Tibial nerve (tissue), 4 donors: Measurements from ENCODE around the gene ISM1. TPM values are rescaled to one million over a fixed set of nuclear protein-coding genes. Genes with fewer than 3 reads are reported as not detected.

Experiments
- DNase-seq, 2 donors: peaks; one replicate each; pipeline ENCODE4 v3.0.0-alpha.2; 2019; ENCODE audit warnings: low spot score in 2 of 2
- H3K27ac ChIP-seq, 4 donors: fragments of 200-600 bp; sonication (generic) in 3 of 4; one replicate each; pipeline ENCODE4 v1.5.1; 2017 to 2019; ENCODE audit warnings: mild to moderate bottlenecking in 1 of 4
- H3K27me3 ChIP-seq, 2 donors: fragments of 200-600 bp; sonication (generic) in 1 of 2; one replicate each; pipeline versions ENCODE4 v1.5.1 to v1.6.0; 2017 to 2019
- H3K36me3 ChIP-seq, 3 donors: fragments of 200-600 bp; sonication (generic); one replicate each; pipeline ENCODE4 v1.5.1; 2018 to 2019
- H3K4me1 ChIP-seq, 4 donors: fragments of 200-600 bp; sonication (generic) in 3 of 4; one replicate each; pipeline ENCODE4 v1.5.1; 2017 to 2019
- H3K4me3 ChIP-seq, 4 donors: fragments of 200-600 bp; sonication (generic) in 3 of 4; one replicate each; pipeline ENCODE4 v1.5.1; 2017 to 2019; ENCODE audit warnings: mild to moderate bottlenecking in 1 of 4, moderate library complexity in 1 of 4
- H3K9me3 ChIP-seq, 4 donors: fragments of 200-600 bp; sonication (generic) in 3 of 4; one replicate each; pipeline ENCODE4 v1.5.1; 2017 to 2019
- EP300 ChIP-seq, 2 donors: sonication (generic); formaldehyde crosslinking; IDR thresholded peaks; one replicate each; pipeline ENCODE4 v1.6.1; 2017; ENCODE audit warnings: antibody characterized with exemption in 2 of 2, mild to moderate bottlenecking in 1 of 2
- POLR2A ChIP-seq, 2 donors: fragments of 450-650 bp; IDR thresholded peaks; one replicate each; pipeline ENCODE4 v1.6.1; 2017; ENCODE audit warnings: antibody characterized with exemption in 2 of 2, mild to moderate bottlenecking in 2 of 2, moderate library complexity in 2 of 2
- WGBS, 2 donors: methylation state at CpG; one replicate each; pipeline ENCODE4 v1.1.5; 2018; 5-methylcytosine and 5-hydroxymethylcytosine counted together
- total RNA-seq, 4 donors: library from RNA; depleted of rRNA; stranded (reverse); fragments of >200 nt; gene quantifications; one replicate each; pipeline ENCODE4 v1.1.0, GENCODE V29; 2016
- TF ChIP-seq, protein P1 (sequence below), 5 experiments: fragments of 200-600 bp in 3 of 5; fragments of 450-650 bp in 2 of 5; sonication (generic) in 3 of 5; IDR thresholded peaks; one replicate each; pipeline ENCODE4 v1.5.1; 2016 to 2019; ENCODE audit warnings: antibody characterized with exemption in 5 of 5, mild to moderate bottlenecking in 3 of 5, moderate library complexity in 2 of 5

Gene ISM1
- total RNA-seq, 4 donors from 2014 or later = 19.3 to 47.3 (median 24.7) TPM

DNA sequence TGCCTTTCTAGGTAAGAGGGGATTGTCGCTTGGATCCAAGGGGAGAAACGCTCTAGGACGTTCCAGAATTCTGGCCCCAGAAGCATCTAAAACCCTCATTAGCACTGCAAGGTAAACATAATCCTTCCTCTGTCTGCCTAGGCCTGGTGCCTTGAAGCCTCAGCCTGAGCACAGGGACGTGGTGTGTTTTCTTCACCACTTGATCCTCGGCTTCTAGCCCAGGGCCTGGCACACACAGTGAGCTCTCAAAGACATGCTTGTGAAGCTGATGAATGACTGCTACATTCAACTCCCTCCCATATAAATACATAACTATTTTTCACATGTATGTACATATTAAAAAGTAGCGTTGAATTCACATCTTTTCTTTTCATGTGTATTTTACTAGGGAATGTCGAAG lies 100.3 kb downstream of the ISM1 start:
- peaks cover 0 to 3% (median 0%) of the 10 kb centered on the region in 4 donors for H3K4me1 ChIP-seq
- WGBS, 2 donors = 69 to 84% methylated on average over 6 to 7 of the region's 7 CpGs
- H3K9me3 ChIP-seq = peaks cover 0 to 15% (median 4%) of the 10 kb centered on the region in 4 donors
- H3K27ac ChIP-seq = no peak overlapping the region
- no peaks in the 10 kb centered on the region for H3K27me3 ChIP-seq
- TF ChIP-seq POLR2A (IDR thresholded peaks at IDR 0.05) (no peak), EP300 (IDR thresholded peaks at IDR 0.05) (no peak)
- TF ChIP-seq, protein P1, sequence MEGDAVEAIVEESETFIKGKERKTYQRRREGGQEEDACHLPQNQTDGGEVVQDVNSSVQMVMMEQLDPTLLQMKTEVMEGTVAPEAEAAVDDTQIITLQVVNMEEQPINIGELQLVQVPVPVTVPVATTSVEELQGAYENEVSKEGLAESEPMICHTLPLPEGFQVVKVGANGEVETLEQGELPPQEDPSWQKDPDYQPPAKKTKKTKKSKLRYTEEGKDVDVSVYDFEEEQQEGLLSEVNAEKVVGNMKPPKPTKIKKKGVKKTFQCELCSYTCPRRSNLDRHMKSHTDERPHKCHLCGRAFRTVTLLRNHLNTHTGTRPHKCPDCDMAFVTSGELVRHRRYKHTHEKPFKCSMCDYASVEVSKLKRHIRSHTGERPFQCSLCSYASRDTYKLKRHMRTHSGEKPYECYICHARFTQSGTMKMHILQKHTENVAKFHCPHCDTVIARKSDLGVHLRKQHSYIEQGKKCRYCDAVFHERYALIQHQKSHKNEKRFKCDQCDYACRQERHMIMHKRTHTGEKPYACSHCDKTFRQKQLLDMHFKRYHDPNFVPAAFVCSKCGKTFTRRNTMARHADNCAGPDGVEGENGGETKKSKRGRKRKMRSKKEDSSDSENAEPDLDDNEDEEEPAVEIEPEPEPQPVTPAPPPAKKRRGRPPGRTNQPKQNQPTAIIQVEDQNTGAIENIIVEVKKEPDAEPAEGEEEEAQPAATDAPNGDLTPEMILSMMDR (IDR thresholded peaks at IDR 0.05) = no peak
- no peak overlapping the region for H3K4me3 ChIP-seq
- H3K36me3 ChIP-seq = no peaks in the 10 kb centered on the region
- no peak for DNase-seq

DNA sequence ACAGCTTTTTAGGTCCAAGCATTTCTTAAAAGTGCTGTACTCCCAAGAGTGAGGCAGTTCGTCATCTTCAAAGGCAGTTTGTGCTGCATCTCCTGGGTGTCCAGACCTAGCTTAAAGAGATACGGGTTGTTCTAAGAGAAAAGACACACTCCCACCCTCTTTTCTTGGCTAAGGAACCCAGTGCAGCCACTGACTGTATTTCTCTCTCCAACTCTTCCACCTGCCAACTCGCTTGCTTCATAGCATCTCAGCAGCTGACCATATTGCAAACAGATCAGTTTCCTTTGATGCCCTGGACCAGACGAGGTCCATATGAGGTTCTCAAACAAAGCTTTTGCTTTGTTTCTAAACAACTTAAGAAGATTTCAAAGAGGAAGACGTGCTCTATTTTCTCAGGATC lies 101.1 kb downstream of the ISM1 start:
- DNase-seq = peak in 1 of 2 donors; percentile 28

DNA sequence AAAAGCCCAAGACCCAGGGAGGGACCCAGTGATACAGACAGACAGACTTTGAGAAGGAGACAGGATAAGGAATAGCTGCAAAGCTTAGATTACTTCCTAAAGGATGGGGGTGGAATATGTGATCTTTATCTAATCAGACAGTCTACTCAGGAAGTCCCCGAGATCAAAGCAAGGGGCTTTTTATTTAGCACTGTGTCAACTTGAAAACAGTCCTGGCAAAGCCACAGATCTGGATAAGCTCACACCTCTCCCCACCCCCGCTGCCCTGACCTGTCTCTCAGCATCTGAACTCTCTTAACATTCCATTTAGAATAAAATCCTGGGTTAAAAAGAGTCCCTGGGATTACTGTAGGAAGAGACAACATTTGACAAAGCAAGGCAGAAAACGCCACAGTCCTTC lies 101.5 kb downstream of the ISM1 start:
- no peaks in the 10 kb centered on the region for H3K27me3 ChIP-seq
- H3K36me3 ChIP-seq = no peaks in the 10 kb centered on the region
- no peak overlapping the region for H3K4me3 ChIP-seq
- 36 to 37% methylated on average over 3 of the region's 3 CpGs for WGBS, 2 donors
- TF ChIP-seq EP300 (IDR thresholded peaks at IDR 0.05) = no peak
- TF ChIP-seq, protein P1 (IDR thresholded peaks at IDR 0.05) = no peak
- TF ChIP-seq POLR2A (IDR thresholded peaks at IDR 0.05) = no peak
- no peak overlapping the region for H3K27ac ChIP-seq
- H3K4me1 ChIP-seq = peaks cover 0 to 3% (median 0%) of the 10 kb centered on the region in 4 donors
- peaks cover 0 to 6% (median under 1%) of the 10 kb centered on the region in 4 donors for H3K9me3 ChIP-seq
- DNase-seq = no peak

More for the DNA sequence above, 101.1 kb downstream of the ISM1 start:
- Histone ChIP-seq H3K4me1 (peaks cover 0 to 3% (median 0%) of the 10 kb centered on the region in 4 donors), H3K9me3 (peaks cover 0 to 7% (median 2%) of the 10 kb centered on the region in 4 donors), H3K36me3 (no peaks in the 10 kb centered on the region), H3K4me3 (no peak overlapping the region), H3K27ac (no peak overlapping the region), H3K27me3 (no peaks in the 10 kb centered on the region)
- 56 to 57% methylated on average over 5 of the region's 5 CpGs for WGBS, 2 donors
- TF ChIP-seq, protein P1 (IDR thresholded peaks at IDR 0.05) = no peak
- TF ChIP-seq EP300 (IDR thresholded peaks at IDR 0.05) = peak in 1 of 2 donors; percentile 37

DNA sequence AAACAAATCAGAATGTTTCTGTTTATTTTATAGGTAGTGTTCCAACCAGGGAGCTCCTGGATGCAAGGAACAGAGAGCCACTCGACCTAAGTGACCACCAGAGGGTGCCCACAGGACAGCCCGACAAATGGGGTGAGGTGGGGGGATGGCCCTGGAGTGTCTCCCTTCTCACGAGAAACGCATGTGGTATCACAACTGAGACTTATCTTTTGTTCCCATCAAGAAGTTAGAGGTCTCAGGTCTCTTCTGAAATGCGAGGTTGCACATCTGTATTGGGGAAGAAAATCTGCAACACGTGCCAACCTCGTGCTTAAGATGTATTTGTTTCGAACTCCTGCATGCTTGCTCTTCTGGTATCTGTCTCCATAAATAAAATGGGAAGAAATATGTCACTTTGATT lies 104.0 kb downstream of the ISM1 start:
- Histone ChIP-seq H3K27ac (no peak overlapping the region), H3K4me3 (no peak overlapping the region)
- no peak for TF ChIP-seq POLR2A (IDR thresholded peaks at IDR 0.05)
- TF ChIP-seq EP300 (IDR thresholded peaks at IDR 0.05) = no peak
- TF ChIP-seq, protein P1 (IDR thresholded peaks at IDR 0.05) = peak in 4 of 5 experiments; percentile 23 to 45 (median 28)

DNA sequence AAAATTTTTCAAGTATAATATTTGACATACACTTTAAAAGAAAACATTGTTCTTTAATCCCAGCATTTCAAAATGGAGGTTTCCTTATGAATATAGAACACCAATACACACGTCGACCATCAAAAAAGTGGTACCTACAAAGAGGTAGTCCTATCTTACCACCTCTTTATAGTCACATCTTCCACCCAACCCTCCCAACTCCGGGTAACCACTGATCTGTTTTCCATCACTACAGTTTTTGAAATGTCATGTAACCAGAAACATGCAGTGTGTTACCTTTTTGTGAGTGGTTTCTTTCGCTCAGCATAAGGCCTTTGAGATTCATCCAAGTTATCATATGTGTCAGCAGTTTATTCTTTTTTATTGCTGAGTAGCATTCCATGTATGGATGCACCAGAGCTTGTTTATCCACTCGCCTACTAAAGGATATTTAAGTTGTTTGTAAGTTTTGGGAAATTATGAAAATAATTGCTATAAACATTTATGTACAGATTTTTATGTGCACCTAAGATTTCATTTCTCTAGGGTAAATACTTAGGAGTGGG lies 104.8 kb downstream of the ISM1 start:
- 80 to 94% methylated on average over 5 of the region's 5 CpGs for WGBS, 2 donors
- peaks cover 0 to 4% (median 0%) of the 10 kb centered on the region in 4 donors for H3K9me3 ChIP-seq
- no peaks in the 10 kb centered on the region for H3K27me3 ChIP-seq
- no peak for DNase-seq
- no peak overlapping the region for H3K27ac ChIP-seq
- H3K4me1 ChIP-seq = peaks cover 0 to 3% (median 0%) of the 10 kb centered on the region in 4 donors
- no peak overlapping the region for H3K4me3 ChIP-seq
- no peaks in the 10 kb centered on the region for H3K36me3 ChIP-seq
- TF ChIP-seq POLR2A (IDR thresholded peaks at IDR 0.05) (no peak), EP300 (IDR thresholded peaks at IDR 0.05) (no peak)
- TF ChIP-seq, protein P1 (IDR thresholded peaks at IDR 0.05) = no peak

More for the DNA sequence above, 104.0 kb downstream of the ISM1 start:
- 33 to 38% methylated on average over 8 of the region's 8 CpGs for WGBS, 2 donors
- H3K27me3 ChIP-seq = no peaks in the 10 kb centered on the region
- peaks cover 0 to 3% (median 0%) of the 10 kb centered on the region in 4 donors for H3K4me1 ChIP-seq
- H3K9me3 ChIP-seq = peaks cover 0 to 4% (median 0%) of the 10 kb centered on the region in 4 donors
- no peaks in the 10 kb centered on the region for H3K36me3 ChIP-seq
- DNase-seq = no peak
